HG03460 (cell line): Measurements from ENCODE around the gene CDH23.

Experiments used
- ATAC-seq: cut with Tn5 transposase; IDR thresholded peaks from one replicate; pipeline ENCODE4 v1.9.1; 2021; ENCODE audit not compliant: unreplicated experiment

The CDH23 gene

DNA sequence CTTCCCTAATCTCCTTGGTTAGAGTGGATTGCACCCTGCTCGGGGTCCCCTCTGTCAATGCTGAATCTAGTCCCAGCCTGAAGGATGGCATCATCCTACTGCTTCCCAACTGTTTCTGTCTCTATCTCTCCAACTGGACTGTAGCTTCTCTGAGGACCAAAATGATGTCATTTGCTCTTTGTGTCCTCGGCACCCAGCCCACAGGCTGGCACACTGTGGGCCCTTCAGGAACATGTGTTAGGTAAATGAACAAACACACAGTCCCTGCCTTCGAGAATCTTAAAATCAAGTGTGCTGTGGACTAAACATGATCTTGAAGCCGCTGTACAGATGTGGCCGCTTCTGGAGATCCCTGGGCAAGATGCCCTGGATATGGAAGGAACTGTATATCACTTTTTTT is 5.0 kb upstream of the CDH23 start:
- ATAC-seq, result no peak

DNA sequence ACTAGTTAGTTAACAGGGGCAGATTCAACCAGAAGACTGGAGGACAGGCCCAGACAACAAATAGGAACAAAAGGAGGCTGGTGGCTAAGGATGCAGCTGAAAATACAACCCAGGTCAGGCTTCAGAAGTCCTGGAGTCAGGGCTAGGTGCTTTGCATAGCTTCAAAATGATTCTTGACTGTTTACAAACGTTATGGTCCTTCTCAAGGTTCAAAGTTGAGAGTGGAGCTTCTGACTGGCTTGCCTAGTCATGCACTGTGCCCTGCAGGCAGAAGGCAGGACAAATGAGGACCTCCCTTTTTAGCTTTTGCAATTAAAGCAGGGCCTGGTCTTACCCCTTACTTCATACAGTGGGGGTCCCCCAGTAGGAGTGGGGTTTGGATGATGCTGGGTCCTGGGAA is 4.4 kb upstream of the CDH23 start:
- ATAC-seq, result no peak

DNA sequence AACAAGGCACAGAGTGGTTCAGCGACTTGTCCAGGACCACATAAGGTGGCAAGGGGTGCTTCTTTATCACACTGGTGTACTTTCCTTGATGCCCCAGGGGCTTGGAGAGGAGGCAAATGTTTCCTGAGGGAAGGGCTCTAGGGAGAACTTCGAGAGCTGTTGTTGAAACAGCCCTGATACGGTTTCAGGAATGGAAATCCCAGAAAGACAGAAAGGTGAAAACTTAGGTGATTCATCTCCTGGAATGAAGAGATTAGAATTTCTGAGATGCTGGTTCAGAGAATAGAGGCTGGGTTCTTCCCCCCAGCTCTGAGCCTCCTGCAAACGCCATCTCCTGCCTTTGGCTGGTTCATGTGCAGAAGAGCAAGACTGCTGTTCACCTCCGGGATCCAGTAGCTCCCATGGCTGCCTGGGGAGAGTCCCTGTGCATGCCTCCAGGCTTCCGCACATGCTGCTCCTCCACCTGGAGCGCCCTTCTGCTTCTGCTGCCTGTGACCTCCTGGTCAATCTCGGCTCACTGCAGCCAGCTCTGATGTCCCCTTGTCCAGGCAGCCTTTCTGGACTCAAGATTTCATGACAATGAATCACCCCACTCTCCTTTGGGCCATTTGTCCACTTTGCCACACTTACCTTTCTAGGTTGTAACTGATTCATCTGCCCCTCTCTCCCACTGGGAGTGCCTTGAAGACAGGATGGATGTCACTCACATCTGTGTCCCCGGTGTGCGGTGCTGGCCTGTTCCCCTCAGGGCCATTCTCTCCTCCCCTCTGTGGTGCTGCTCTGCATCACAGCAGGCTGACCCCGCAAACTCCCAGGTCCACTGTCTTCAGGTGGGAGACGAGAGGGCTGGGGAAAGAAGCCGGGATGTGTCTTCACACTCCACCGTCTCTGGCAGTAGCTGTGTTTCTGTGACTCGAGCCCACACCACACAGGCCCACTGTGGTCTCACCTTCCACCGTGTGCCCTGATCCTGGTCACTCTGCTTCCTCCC is 3.6 kb upstream of the CDH23 start:
- no peak for ATAC-seq

DNA sequence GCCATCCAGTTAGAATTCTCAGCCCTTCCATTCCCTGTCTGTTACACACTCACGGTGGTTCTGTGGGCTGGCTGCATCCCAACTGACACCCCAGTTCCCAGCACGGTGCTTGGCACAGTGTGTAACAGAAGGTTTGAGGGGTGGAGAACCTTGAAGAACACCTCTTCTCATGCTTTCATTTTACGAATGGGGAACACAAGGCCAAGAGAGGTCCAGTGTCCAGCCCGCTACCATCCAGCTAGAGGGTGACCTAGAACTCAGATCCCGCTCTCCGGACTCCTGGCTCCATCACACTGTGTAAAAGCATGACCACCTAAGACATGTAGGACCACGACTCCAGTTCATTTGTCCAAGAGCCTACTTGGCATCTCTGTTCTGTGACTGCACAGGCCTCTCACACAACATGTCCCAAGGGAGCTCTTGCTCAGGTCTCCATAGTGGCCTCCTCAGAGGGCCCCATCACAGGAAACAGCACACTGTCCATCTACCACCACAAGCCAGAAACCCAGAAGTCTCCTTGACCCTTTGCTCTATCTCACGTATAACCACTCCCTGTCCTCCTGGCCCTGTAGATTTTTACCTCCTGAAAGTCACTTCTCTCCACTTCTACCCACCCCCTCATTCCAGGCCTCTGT is 2.8 kb upstream of the CDH23 start:
- no peak for ATAC-seq

DNA sequence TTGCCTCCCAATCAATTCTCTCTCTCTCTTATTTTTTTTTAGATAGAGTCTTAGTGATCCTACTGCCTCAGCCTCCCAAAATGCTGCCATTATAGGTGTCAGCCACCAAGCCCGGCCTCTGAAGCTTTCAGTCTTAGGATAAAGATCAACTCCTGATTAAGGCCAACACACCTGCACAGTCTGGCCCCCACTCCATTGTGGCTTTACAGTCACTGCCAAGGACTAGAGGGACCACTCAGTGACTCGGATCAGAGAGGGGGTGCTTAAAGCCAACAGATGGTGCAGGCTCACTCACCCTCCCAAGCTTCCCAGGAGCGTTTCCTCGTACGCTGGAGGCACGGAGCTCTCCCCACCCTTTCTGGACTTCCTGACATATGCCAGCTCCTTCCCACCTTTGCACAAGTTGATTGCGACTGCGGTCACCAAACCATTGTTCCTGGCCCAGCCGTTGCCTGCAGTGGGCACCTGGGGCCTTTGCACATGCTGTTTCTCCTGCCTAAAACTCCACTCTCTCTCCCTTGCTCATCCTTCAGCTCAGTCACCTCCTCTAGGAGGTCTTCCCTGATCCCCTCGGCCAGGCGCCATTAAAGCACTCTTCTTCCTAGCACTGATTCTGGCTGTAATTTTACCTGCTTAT is 1.7 kb upstream of the CDH23 start:
- ATAC-seq, result no peak

DNA sequence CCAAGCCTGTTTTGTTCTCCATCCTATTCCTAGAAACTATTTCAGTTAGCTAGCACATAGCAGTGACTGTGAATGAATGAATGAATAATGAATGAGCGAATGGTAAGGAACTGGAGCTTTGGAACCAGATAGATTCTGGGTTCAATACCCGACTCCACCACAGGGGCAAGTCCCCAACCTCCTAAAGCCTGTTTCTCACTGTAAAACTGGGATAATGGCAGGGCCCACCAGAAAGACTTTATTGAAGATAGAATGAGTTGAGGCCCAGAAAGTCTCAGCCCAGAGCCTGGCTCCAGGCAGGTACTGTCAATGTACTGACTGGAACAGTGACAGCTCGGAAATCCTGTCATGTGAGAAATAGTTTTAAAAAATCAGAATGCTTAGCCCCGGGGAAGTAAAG is 1.1 kb upstream of the CDH23 start:
- ATAC-seq, result no peak

DNA sequence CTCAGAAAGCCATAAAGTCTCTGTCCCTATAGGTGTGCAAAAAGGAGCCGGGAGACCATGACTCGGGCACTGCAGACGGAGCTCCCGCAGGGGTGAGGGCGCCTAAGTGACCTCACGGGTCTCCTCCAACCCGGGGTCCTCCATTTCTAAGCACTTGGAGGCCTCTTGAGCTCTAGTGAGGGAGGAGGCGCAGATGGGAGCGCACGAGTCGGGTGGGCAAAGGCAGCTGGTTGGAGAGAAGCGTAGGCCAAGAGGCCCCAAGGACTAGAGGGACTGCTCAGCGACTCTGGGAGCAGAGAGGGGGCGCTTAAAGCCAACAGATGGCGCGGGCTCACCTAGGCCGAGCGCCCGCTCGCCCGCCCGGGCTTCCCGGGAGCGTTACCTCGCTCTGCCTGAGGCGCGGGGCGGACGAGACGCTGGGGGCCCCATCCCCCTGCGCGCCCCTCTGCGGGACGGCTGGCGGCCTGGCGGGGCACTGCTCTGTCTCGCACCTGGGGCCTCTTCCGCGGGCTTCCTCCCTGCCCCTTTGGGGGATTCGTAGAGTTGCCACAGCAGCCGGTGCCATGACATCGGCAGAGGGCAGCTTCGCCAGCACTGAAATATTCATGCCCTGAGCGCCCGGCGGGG is 523 bp upstream of the CDH23 start:
- no peak for ATAC-seq

DNA sequence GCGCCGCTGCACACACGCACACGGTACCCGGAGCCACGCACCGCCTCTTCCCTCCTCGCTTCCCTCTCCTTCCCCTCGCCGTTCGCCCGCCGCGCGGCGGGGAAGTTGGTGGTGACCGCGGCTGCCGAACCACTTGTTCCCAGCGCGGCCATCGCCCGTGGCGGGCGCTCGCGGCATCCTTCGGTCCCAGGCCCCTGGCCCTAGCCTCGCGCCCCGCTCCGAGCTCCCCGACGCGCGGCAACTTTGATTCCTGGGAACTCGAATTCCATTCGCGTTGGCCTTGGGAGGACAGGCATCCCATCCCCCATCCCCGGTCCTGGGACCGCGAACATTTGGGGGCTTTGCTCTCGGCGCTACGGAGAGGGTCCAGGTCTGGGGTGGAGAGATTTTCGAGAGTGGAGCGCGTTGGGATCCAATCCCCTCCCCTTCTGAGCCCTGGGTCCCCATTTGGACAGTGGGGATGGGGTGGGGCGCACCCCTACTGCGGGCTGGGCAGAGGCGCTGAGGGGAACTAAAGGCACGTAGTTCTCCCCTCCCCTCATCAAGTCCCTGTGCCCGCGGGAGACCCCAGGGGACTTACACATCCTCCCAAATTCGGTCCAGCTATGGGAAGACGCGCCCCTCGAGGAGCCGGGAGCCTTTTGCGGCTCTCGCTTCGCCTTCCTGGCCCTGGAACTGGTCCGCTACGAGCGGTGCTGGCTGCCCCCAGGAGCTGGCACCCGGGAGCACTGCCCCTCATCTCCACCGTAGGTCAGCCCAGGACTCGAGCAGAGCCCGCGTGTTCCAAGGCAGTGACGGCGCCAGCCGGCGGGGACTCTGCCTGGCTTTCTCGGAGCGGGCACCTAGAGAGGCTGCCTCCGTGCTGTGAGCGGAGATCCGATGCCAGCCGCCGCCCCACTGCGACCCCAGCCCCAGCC is 834 bp downstream of the CDH23 start:
- ATAC-seq, result no peak

DNA sequence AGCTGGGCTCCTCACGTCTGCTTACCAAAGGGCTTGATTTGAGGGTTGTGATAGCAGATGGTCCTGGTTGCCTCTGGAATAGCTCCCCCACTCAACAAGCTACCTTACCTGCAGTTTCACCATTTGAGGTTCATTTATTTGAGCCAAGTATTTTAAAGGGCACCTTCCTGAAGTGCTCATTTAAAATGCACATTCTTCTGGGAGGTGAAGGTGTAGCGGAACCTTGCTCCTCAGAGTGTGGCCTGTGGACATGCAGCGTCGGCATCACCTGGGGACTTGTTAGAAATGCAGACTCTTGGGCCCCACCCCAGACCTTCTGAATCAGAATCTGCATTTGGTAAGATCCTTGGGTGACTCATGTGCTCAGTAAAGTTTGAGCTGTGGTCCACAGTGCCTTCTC is 2.3 kb downstream of the CDH23 start:
- no peak for ATAC-seq

DNA sequence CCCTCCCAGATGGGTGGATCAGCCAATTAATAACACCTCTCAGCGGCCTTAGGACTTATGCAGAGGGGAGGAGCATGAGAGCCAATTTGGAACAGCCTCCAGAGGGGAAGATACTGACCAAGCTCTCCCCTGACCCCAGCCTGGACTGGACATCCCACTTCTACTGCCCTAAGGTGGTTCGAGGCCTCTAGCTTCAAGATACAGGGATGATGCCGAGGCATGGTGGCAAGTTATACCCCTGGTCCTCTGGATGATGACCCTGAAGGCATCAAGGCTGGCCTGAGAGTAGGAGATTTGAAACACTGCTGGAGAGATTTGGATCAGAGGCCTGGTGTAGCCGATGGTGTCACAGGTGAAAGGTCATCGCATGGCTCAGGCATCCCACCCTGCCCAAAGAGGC is 3.2 kb downstream of the CDH23 start:
- ATAC-seq, result no peak

DNA sequence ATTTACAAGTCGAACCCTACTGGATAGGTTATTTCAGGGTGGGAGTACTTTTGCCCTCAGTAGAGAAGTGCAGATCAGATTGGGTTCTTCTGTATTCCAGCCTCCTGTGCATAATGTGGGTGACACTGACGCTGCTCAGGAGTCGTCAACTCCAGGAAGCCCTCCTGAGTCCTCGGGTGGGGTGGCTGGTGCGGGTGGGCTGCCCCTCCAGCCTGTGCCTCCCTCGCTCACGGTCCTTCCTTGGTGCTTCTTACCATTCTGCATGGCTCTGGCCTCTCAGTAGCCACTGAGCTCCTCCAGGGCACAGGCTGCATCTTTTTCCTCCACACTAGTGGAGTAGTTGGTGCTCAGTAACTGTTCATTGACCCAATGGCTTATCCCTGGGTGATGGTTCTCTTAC is 4.3 kb downstream of the CDH23 start:
- no peak for ATAC-seq

DNA sequence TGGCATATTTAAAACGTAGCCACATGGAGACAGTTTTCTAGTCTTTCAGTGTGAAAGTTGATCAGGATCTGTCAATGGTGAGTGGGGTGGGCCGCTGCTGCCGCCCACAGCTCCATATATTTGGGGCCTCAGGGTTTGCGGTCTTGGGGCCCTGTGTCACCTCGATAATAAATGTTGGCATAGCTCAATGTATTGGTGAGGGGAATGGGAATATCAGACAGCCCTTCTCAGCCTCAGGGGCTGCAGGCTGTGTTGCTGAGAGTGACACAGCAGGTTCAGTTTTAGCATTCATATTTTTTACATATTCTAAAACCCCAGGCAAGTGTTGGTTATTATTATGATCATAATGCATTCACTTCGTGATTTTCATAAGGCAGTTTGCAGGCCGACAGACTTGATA is 5.3 kb downstream of the CDH23 start:
- ATAC-seq, result no peak

DNA sequence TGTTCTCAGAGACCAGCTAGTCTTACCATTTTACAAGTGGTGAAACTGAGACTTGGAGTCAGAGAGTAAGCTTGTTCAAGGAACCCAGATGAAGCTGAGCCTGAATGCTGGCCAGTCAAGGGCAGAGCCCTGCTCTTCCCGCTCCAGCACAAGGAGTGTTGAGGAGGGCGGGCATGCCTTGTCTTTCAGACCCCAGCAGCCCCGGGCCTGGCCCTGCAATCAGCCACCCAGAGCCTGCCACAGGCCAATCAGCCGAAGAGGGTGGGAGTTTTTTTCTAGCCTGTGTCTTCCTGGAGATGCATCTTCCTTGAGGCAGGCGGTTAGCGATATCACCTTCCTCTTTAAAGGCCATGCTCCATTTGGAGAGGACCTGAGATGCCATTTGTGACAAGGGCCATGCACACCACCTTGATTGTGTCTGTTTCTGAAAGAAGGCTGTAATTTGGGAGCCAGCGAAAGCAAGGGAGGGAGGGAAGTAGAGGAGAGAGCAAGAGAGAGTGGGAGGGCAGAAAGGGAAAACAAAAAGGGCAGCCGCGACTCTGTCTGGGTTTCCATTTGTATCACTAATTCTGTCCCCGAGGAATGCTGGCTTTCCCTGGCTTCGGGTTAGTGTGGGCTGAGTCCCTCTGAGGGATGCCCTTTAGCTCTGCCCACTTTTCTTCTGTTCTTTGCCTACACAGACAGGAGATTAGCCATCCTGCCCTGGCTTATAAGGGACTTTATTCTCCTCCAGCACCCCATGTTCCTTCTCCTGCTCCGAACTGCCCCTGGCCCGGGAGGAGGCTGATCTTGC is 8.0 kb downstream of the CDH23 start:
- no peak for ATAC-seq

DNA sequence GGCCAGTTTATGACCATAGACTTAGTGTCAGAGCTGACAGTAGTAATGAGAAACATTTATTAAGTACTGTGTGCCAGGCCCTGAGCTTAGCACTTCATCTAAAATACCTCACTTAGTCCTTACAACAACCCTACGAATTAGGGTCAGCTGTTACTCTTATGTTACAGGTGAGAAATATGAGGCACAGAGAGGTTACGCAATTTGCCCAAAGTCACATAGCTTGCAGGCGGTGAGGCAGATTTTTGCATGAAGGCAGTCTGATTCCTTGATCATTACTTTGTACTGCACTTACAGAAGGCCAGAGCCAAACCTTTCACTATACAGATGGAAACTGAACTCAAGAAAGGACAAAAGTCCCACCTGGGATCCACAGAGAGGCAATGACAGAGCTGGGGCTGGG is 10.2 kb downstream of the CDH23 start:
- ATAC-seq, result no peak

DNA sequence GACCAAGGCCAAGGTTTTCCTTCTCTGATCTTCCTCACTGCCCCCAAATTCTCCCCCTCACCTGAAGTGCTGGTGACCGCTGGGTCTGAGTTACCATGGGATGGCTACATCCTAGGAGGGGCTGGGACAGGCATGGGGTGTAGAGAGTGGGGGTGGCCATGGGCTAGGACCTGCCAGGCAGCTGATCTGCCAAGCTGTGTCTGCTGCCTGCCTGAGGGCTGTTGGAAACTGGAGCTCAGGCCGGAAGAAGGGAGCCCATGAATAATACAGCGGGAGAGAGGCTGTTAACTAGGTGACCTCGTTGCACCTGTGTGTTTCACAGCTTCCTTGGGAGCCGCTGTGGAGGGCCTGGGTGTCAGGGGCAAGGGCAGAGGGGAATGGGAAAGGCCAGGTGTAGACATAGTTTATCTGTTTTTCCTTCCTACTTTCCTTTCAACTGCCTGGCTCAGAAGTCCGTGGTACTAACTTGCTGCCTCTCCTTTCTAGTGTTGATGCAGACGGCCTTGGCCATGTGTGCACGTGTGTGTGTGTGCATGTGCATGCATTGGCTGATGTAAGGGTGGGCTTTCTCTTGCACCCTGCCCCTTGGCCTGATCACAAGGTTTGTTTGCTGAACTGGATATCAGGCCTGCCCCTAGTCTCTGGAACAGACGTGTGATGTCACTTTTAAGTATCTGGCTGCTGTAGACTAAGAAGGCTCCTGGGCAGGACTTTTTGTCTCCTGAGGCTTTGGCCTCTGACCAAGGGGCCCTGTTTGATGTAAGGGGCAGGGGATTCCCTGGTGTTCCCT is 11.9 kb downstream of the CDH23 start:
- no peak for ATAC-seq

DNA sequence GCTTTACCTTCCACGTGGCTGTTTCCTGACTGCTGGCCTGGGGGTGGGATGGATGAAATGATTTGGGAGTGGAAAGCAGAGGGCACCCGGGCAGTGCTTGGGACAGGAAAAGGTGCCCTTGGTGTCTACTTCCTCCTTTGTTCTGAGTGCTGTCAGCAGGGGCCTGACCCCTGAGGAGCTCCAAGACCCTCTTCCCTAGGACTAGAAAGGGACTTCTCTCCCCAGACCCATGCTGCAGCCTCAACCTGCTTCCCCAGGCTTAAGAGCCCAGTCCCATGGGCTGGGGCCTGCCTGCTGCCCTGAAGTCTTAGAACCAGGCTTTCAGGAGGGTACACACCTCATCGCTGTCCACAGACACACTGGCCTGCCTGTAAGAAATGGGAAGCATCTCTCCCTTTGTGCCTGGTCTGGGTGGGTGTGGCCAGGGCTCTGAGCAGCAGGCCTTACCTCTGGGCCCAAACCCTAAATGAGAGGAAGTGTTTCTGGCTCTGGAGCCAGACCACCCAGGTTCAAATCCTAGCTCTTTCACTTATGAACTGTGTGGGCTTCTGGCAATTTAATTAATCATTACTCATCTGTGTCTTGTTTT is 12.9 kb downstream of the CDH23 start:
- ATAC-seq, result no peak

DNA sequence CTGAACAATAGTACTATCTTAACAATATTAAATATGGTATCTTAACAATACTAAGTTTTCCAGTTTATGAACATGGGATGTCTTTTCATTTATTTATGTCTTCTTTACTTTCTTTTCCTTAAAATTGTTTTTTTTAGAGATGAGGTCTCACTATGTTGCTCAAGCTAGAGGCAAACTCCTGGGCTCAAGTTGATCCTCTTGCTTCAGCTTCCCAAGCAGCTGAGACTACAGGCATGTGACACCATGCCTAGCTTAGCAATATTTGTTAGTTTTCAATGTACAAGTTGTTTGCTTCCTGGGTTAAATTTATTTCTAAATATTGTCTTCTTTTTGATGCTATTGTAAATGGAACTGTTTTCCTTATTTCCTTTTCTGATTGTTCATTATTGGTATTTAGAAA is 16.9 kb downstream of the CDH23 start:
- no peak for ATAC-seq

DNA sequence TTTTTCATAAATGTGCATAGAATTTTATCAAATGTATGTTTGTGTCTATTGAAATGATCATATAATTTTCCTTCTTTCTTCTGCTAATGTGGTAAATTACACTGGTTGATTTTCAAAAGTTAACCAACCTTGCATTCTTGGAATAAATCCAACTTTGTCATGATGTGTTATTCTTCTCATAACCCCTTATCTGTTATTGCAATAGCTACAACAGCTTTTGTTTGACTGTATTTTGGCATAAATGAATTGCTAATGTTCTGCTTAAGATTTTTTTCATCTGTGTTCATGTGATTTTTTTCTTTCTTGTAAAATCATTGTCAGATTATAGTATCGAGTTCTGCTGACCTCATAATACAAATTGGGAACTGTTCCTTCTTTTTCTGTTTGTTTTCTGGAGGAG is 17.6 kb downstream of the CDH23 start:
- no peak for ATAC-seq
